ENCODE results near the gene FAM20C.

DNA sequence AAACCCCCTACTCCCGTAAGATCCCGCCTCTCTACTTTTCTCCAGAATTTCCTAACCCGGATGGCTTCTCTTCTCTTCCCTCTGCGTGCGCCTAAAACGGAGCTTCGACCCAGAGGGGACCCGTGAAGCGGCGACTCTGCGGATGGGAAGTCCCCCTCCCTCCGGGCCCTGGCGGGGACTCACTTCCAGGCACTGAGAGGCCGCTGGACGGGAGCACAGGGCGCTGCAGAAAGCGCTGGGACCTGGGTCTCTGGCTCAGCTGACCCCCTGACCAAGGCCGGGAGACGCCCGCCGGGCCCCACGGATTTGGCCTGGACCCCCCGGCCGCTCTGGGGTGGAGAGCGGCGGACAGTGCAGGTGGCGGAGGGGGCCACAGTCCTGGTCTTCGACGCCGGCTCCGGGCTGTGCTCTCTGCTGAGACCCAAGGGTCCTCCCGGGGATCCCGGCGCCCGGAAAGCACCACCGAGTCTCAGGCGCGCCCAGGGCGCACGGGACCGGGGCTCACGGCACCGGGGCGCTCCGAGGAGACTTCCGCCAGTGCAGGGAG lies 96.9 kb downstream of the FAM20C start:
- TF ChIP-seq, protein P1, sequence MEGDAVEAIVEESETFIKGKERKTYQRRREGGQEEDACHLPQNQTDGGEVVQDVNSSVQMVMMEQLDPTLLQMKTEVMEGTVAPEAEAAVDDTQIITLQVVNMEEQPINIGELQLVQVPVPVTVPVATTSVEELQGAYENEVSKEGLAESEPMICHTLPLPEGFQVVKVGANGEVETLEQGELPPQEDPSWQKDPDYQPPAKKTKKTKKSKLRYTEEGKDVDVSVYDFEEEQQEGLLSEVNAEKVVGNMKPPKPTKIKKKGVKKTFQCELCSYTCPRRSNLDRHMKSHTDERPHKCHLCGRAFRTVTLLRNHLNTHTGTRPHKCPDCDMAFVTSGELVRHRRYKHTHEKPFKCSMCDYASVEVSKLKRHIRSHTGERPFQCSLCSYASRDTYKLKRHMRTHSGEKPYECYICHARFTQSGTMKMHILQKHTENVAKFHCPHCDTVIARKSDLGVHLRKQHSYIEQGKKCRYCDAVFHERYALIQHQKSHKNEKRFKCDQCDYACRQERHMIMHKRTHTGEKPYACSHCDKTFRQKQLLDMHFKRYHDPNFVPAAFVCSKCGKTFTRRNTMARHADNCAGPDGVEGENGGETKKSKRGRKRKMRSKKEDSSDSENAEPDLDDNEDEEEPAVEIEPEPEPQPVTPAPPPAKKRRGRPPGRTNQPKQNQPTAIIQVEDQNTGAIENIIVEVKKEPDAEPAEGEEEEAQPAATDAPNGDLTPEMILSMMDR (IDR thresholded peaks at IDR 0.05), result no peak
- no peak for TF ChIP-seq POLR2A (IDR thresholded peaks at IDR 0.05)

Measured in upper lobe of left lung (tissue), 4 donors.